ENCODE results near the gene FEZF2.

- TF ChIP-seq POLR2A (IDR thresholded peaks at IDR 0.05; ENCODE audit: low read length) (no peak), GATA1 (IDR thresholded peaks at IDR 0.05; ENCODE audit: low read depth, low read length) (no peak)
Observed at GRCh38 chr3:62329971-62330370, 43.4 kb downstream of the FEZF2 start.

All from erythroblast (primary cell).